Endothelial cell (in vitro differentiated cells): ENCODE results near the gene NUP37. TPM values are rescaled to one million over a fixed set of nuclear protein-coding genes. Genes with fewer than 3 reads are reported as not detected.
"Not testable (repeated sequence)": the region's sequence is repeated elsewhere in the genome, so short reads cannot be mapped to it uniquely, and the experiment has no call there.

Experiments
- DNase-seq: peaks from one replicate; pipeline ENCODE4 v3.0.0; 2021; ENCODE audit warnings: low spot score
- H3K27ac Mint-ChIP-seq: one replicate; pipeline ENCODE4 v1.8.0; 2021; ENCODE audit warnings: mixed read lengths, inconsistent platforms; ENCODE audit not compliant: unreplicated experiment
- H3K27me3 Mint-ChIP-seq: one replicate; pipeline ENCODE4 v1.8.0; 2021; ENCODE audit warnings: mild to moderate bottlenecking, moderate library complexity, mixed read lengths, inconsistent platforms; ENCODE audit not compliant: unreplicated experiment
- H3K36me3 Mint-ChIP-seq: one replicate; pipeline ENCODE4 v1.8.0; 2021; ENCODE audit warnings: mild to moderate bottlenecking, low read depth, mixed read lengths, inconsistent platforms; ENCODE audit not compliant: unreplicated experiment
- H3K4me1 Mint-ChIP-seq: one replicate; pipeline ENCODE4 v1.8.0; 2021; ENCODE audit warnings: mild to moderate bottlenecking, mixed read lengths, inconsistent platforms; ENCODE audit not compliant: unreplicated experiment
- H3K4me3 Mint-ChIP-seq: one replicate; pipeline ENCODE4 v1.8.0; 2021; ENCODE audit warnings: mild to moderate bottlenecking, mixed read lengths, inconsistent platforms; ENCODE audit not compliant: unreplicated experiment
- H3K9me3 Mint-ChIP-seq: one replicate; pipeline ENCODE4 v1.8.0; 2021; ENCODE audit warnings: mixed read lengths, inconsistent platforms; ENCODE audit not compliant: unreplicated experiment
- CTCF ChIP-seq: fragments of 200-600 bp; sonication (generic); IDR thresholded peaks from one replicate; pipeline ENCODE4 v1.5.0; 2021; ENCODE audit warnings: antibody characterized with exemption; ENCODE audit not compliant: unreplicated experiment
- total RNA-seq: library from RNA; stranded (reverse); fragmentation: NEBNext Ultra II Directional; extraction: Animal tissue kit (Norgen Biotek cat#: 25700); gene quantifications from one replicate; pipeline ENCODE4 v1.2.1, GENCODE V29; 2021; ENCODE audit not compliant: unreplicated experiment

Gene NUP37
- total RNA-seq, 1 donor from 2014 or later = 17.3 TPM

- no peaks in the 10 kb centered on the region for H3K4me1 Mint-ChIP-seq
- no peak for TF ChIP-seq CTCF
- H3K27me3 Mint-ChIP-seq = peaks cover 1% of the 10 kb centered on the region
- no peaks in the 10 kb centered on the region for H3K9me3 Mint-ChIP-seq
- DNase-seq = no peak
- peaks cover 40% of the 10 kb centered on the region for H3K36me3 Mint-ChIP-seq
- no peak overlapping the region for H3K27ac Mint-ChIP-seq
- H3K4me3 Mint-ChIP-seq = peak overlapping the region; percentile 48
Measured at GRCh38 chr12:102106905-102107304, 13.0 kb downstream of the NUP37 start.

- Mint-ChIP-seq H3K4me1 (no peaks in the 10 kb centered on the region), H3K9me3 (no peaks in the 10 kb centered on the region), H3K27ac (no peak overlapping the region)
Measured at GRCh38 chr12:102096855-102097254, 23.1 kb downstream of the NUP37 start.

GRCh38 chr12:102095677-102096263, 24.1 kb downstream of the NUP37 start:
- no peaks in the 10 kb centered on the region for H3K27me3 Mint-ChIP-seq
- no peak overlapping the region for H3K4me3 Mint-ChIP-seq
- TF ChIP-seq CTCF = peak; percentile 31
- H3K4me1 Mint-ChIP-seq = no peaks in the 10 kb centered on the region
- H3K36me3 Mint-ChIP-seq = no peaks in the 10 kb centered on the region
- H3K27ac Mint-ChIP-seq = no peak overlapping the region
- no peaks in the 10 kb centered on the region for H3K9me3 Mint-ChIP-seq
- DNase-seq = no peak

More at GRCh38 chr12:102096855-102097254, 23.1 kb downstream of the NUP37 start:
- H3K36me3 Mint-ChIP-seq = no peaks in the 10 kb centered on the region
- no peak overlapping the region for H3K4me3 Mint-ChIP-seq
- TF ChIP-seq CTCF = no peak
- no peaks in the 10 kb centered on the region for H3K27me3 Mint-ChIP-seq
- DNase-seq = no peak

- Mint-ChIP-seq H3K27me3 (no peaks in the 10 kb centered on the region), H3K4me1 (no peaks in the 10 kb centered on the region), H3K27ac (no peak overlapping the region), H3K36me3 (peaks cover 8% of the 10 kb centered on the region), H3K9me3 (peaks cover 3% of the 10 kb centered on the region), H3K4me3 (no peak overlapping the region)
- no peak for TF ChIP-seq CTCF
- DNase-seq = no peak
Measured at GRCh38 chr12:102093319-102093718, 26.6 kb downstream of the NUP37 start.

- H3K9me3 Mint-ChIP-seq, H3K4me1 Mint-ChIP-seq, H3K27ac Mint-ChIP-seq, DNase-seq, H3K36me3 Mint-ChIP-seq, H3K27me3 Mint-ChIP-seq: not testable (repeated sequence)
- peak overlapping the region; percentile 73 for H3K4me3 Mint-ChIP-seq
Measured at GRCh38 chr12:102089228-102089835, 30.6 kb downstream of the NUP37 start.
